ENCODE measurements around the gene MARK2.
A peak's percentile ranks its signal among the peaks of the same experiment; 100 is the strongest.
"Not testable (repeated sequence)": the region's sequence is repeated elsewhere in the genome, so short reads cannot be mapped to it uniquely, and the experiment has no call there.

The MARK2 gene

DNA sequence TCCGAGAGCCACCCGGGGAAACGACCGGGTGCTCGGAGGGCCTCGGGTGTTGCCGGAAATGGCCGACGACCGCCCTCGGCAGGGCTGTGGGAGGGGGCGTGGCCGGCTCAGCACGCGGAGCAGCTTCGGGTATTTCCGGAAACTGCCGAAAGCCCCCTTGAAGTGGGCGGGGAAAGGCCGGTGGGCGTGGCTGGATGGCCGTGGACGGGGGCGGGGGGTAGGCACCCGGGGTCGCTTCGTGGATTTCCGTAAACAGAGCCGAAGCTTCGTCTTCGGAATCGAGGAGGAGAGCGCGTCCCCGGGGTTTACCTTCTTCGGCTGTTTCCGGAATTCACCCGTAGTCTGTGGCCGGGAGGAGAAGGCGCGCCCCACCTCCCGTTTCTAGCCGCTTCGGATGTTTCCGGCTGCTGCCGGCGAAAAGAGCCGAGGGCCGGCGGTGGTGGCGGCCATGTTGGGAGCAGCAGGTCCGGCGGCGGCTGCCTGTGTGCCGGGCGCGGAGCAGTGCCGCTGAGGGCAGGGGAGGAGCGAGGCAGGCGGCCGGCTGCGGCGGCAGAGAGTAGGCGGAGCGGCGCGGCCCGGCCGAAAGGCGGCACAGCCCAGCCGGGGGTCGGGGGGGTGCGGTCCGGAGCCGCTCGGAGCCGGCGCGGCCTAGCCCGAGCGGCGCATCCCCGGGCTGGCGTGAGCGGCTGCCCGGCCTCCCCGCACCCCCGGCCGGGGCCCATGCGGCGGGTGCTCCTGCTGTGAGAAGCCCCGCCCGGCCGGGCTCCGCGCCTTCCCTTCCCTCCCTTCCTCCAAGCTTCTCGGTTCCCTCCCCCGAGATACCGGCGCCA, at the start of gene MARK2:
Gene MARK2, plus strand, starts transcription at position 433 of the 830 bp plus-strand sequence. Its CDS starts 397 bp downstream, at position 830.
- Histone ChIP-seq H3K36me3 (ENCODE audit: control insufficient read depth in 1 of 2, insufficient read depth in 2 of 2, low read length in 2 of 2) (peaks cover 0 to 7% of the 10 kb centered on the region in 2 donors), H3K4me3 (ENCODE audit: low read depth in 1 of 2, low read length in 2 of 2) (peak within 1 kb of the TSS; percentile 92 to 94), H3K9me3 (ENCODE audit: control insufficient read depth in 1 of 2, low read length in 2 of 2) (no peaks in the 10 kb centered on the region), H3K27me3 (ENCODE audit: low read depth, low read length) (no peaks in the 10 kb centered on the region), H3K27ac (ENCODE audit: low read length) (peak within 1 kb of the TSS; percentile 87), H3K4me1 (ENCODE audit: control insufficient read depth in 1 of 2, insufficient read depth in 2 of 2, low read length in 2 of 2) (peaks cover 30 to 46% of the 10 kb centered on the region in 2 donors)

- Histone ChIP-seq H3K9me3 (ENCODE audit: control insufficient read depth in 1 of 2, low read length in 2 of 2) (peaks cover 0 to 16% of the 10 kb centered on the region in 2 donors), H3K4me1 (ENCODE audit: control insufficient read depth in 1 of 2, insufficient read depth in 2 of 2, low read length in 2 of 2) (no peaks in the 10 kb centered on the region), H3K4me3 (ENCODE audit: low read depth in 1 of 2, low read length in 2 of 2) (no peak overlapping the region), H3K36me3 (ENCODE audit: control insufficient read depth in 1 of 2, insufficient read depth in 2 of 2, low read length in 2 of 2) (no peaks in the 10 kb centered on the region), H3K27me3 (ENCODE audit: low read depth, low read length) (no peaks in the 10 kb centered on the region), H3K27ac (ENCODE audit: low read length) (no peak overlapping the region)
These were observed 47.3 kb upstream of the MARK2 start for GRCh38 chr11:63791495-63792167.

GRCh38 chr11:63793161-63793560, 45.7 kb upstream of the MARK2 start:
- H3K27ac ChIP-seq (ENCODE audit: low read length): no peak overlapping the region
- H3K27me3 ChIP-seq (ENCODE audit: low read depth, low read length): no peaks in the 10 kb centered on the region
- H3K4me1 ChIP-seq (ENCODE audit: control insufficient read depth in 1 of 2, insufficient read depth in 2 of 2, low read length in 2 of 2): no peaks in the 10 kb centered on the region
- H3K4me3 ChIP-seq (ENCODE audit: low read depth in 1 of 2, low read length in 2 of 2): no peak overlapping the region
- peaks cover 0 to 16% of the 10 kb centered on the region in 2 donors for H3K9me3 ChIP-seq (ENCODE audit: control insufficient read depth in 1 of 2, low read length in 2 of 2)
- H3K36me3 ChIP-seq (ENCODE audit: control insufficient read depth in 1 of 2, insufficient read depth in 2 of 2, low read length in 2 of 2): no peaks in the 10 kb centered on the region

GRCh38 chr11:63795066-63795465, 43.8 kb upstream of the MARK2 start:
- no peak overlapping the region for H3K4me3 ChIP-seq (ENCODE audit: low read depth in 1 of 2, low read length in 2 of 2)
- no peak overlapping the region for H3K27ac ChIP-seq (ENCODE audit: low read length)

DNA sequence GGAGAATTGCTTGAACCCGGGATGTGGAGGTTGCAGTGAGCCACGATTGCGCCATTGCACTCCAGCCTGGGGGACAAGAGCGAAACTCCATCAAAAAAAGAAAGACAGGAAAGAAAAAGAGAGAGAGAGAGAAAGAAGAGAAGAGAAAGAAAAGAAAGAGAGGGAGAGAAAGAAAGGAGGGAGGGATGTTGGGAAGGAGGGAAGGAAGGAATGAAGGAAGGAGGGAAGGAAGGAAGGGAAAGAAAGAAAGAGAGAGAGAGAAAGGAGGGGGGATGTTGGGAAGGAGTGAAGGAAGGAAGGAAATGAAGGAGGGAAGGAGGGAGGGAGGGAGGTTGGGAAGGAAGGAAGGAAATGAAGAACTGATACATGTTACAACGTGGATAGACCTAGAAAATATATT, 38.0 kb upstream of the MARK2 start:
- no peaks in the 10 kb centered on the region for H3K9me3 ChIP-seq (ENCODE audit: control insufficient read depth in 1 of 2, low read length in 2 of 2)
- H3K4me3 ChIP-seq (ENCODE audit: low read depth in 1 of 2, low read length in 2 of 2): no peak overlapping the region
- no peak overlapping the region for H3K27ac ChIP-seq (ENCODE audit: low read length)
- H3K27me3 ChIP-seq (ENCODE audit: low read depth, low read length): no peaks in the 10 kb centered on the region
- H3K4me1 ChIP-seq (ENCODE audit: control insufficient read depth in 1 of 2, insufficient read depth in 2 of 2, low read length in 2 of 2): no peaks in the 10 kb centered on the region
- no peaks in the 10 kb centered on the region for H3K36me3 ChIP-seq (ENCODE audit: control insufficient read depth in 1 of 2, insufficient read depth in 2 of 2, low read length in 2 of 2)

More at GRCh38 chr11:63795066-63795465, 43.8 kb upstream of the MARK2 start:
- no peaks in the 10 kb centered on the region for H3K27me3 ChIP-seq (ENCODE audit: low read depth, low read length)
- no peaks in the 10 kb centered on the region for H3K36me3 ChIP-seq (ENCODE audit: control insufficient read depth in 1 of 2, insufficient read depth in 2 of 2, low read length in 2 of 2)
- no peaks in the 10 kb centered on the region for H3K4me1 ChIP-seq (ENCODE audit: control insufficient read depth in 1 of 2, insufficient read depth in 2 of 2, low read length in 2 of 2)
- peaks cover 0 to 16% of the 10 kb centered on the region in 2 donors for H3K9me3 ChIP-seq (ENCODE audit: control insufficient read depth in 1 of 2, low read length in 2 of 2)

GRCh38 chr11:63802637-63803414, 36.1 kb upstream of the MARK2 start:
- H3K9me3 ChIP-seq (ENCODE audit: control insufficient read depth in 1 of 2, low read length in 2 of 2): no peaks in the 10 kb centered on the region
- no peaks in the 10 kb centered on the region for H3K4me1 ChIP-seq (ENCODE audit: control insufficient read depth in 1 of 2, insufficient read depth in 2 of 2, low read length in 2 of 2)
- H3K27me3 ChIP-seq (ENCODE audit: low read depth, low read length): no peaks in the 10 kb centered on the region
- no peak overlapping the region for H3K4me3 ChIP-seq (ENCODE audit: low read depth in 1 of 2, low read length in 2 of 2)
- no peak overlapping the region for H3K27ac ChIP-seq (ENCODE audit: low read length)
- no peaks in the 10 kb centered on the region for H3K36me3 ChIP-seq (ENCODE audit: control insufficient read depth in 1 of 2, insufficient read depth in 2 of 2, low read length in 2 of 2)

DNA sequence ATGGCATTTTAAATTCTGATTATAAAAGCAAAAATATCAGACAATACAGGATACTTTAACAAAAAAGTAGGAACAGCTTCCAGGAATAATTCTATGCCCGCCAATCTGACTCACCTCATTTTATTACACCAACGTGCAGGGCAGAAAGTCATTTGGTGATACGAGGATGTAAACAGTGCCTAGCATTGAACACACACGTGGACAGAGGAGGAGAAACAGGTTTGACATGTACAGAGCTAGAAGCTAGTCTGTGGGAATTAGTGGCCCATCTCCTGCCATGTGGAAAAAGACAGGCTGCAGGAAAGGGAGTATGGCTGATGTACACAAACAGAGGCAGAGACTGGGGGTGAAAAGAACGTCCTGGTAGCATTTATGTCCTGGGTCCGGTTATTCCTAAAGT, 34.7 kb upstream of the MARK2 start:
- Histone ChIP-seq H3K9me3 (ENCODE audit: control insufficient read depth in 1 of 2, low read length in 2 of 2) (no peaks in the 10 kb centered on the region), H3K4me3 (ENCODE audit: low read depth in 1 of 2, low read length in 2 of 2) (no peak overlapping the region), H3K27me3 (ENCODE audit: low read depth, low read length) (no peaks in the 10 kb centered on the region), H3K4me1 (ENCODE audit: control insufficient read depth in 1 of 2, insufficient read depth in 2 of 2, low read length in 2 of 2) (no peaks in the 10 kb centered on the region), H3K36me3 (ENCODE audit: control insufficient read depth in 1 of 2, insufficient read depth in 2 of 2, low read length in 2 of 2) (no peaks in the 10 kb centered on the region), H3K27ac (ENCODE audit: low read length) (no peak overlapping the region)

DNA sequence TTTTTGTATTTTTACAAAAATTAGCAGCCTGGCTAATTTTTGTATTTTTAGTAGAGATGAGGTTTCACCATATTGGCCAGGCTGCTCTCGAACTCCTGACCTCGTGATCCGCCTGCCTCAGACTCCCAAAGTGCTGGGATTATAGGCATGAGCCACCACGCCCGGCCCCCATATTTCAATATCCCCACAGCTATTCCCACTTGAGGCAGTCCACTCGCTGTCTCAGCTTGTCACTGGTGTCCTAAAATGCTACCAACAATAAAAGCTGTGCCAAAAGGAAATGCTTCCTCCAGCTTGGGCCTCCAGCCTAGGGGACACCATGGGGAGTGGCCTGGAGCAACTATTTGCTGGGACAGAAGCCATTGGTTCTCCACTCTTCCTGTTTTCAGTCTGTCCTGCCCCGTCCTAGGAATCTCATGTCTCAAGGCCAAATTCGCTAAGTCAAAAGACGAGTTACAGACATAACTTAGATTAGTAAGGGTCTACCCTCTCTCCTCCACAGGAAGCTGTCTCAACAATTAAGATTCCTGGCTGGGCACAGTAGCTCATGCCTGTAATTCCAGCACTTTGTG, 33.0 kb upstream of the MARK2 start:
- Histone ChIP-seq H3K27me3 (ENCODE audit: low read depth, low read length) (no peaks in the 10 kb centered on the region), H3K27ac (ENCODE audit: low read length) (no peak overlapping the region), H3K4me3 (ENCODE audit: low read depth in 1 of 2, low read length in 2 of 2) (no peak overlapping the region), H3K4me1 (ENCODE audit: control insufficient read depth in 1 of 2, insufficient read depth in 2 of 2, low read length in 2 of 2) (no peaks in the 10 kb centered on the region), H3K36me3 (ENCODE audit: control insufficient read depth in 1 of 2, insufficient read depth in 2 of 2, low read length in 2 of 2) (no peaks in the 10 kb centered on the region), H3K9me3 (ENCODE audit: control insufficient read depth in 1 of 2, low read length in 2 of 2) (no peaks in the 10 kb centered on the region)

GRCh38 chr11:63810383-63810782, 28.5 kb upstream of the MARK2 start:
- H3K27me3 ChIP-seq (ENCODE audit: low read depth, low read length); H3K36me3 ChIP-seq (ENCODE audit: control insufficient read depth in 1 of 2, insufficient read depth in 2 of 2, low read length in 2 of 2); H3K9me3 ChIP-seq (ENCODE audit: control insufficient read depth in 1 of 2, low read length in 2 of 2); H3K27ac ChIP-seq (ENCODE audit: low read length); H3K4me3 ChIP-seq (ENCODE audit: low read depth in 1 of 2, low read length in 2 of 2): not testable (repeated sequence)
- peaks cover 13 to 21% of the 10 kb centered on the region in 2 donors for H3K4me1 ChIP-seq (ENCODE audit: control insufficient read depth in 1 of 2, insufficient read depth in 2 of 2, low read length in 2 of 2)

GRCh38 chr11:63811522-63811921, 27.4 kb upstream of the MARK2 start:
- Histone ChIP-seq H3K9me3 (ENCODE audit: control insufficient read depth in 1 of 2, low read length in 2 of 2) (no peaks in the 10 kb centered on the region), H3K4me1 (ENCODE audit: control insufficient read depth in 1 of 2, insufficient read depth in 2 of 2, low read length in 2 of 2) (peaks cover 13 to 22% of the 10 kb centered on the region in 2 donors), H3K4me3 (ENCODE audit: low read depth in 1 of 2, low read length in 2 of 2) (no peak overlapping the region), H3K27me3 (ENCODE audit: low read depth, low read length) (no peaks in the 10 kb centered on the region), H3K36me3 (ENCODE audit: control insufficient read depth in 1 of 2, insufficient read depth in 2 of 2, low read length in 2 of 2) (peaks cover 5 to 6% of the 10 kb centered on the region in 2 donors), H3K27ac (ENCODE audit: low read length) (no peak overlapping the region)
